Body of pancreas (tissue), 4 donors: ENCODE results near the gene ITPRIPL1. TPM values are rescaled to one million over a fixed set of nuclear protein-coding genes. Genes with fewer than 3 reads are reported as not detected.

ENCODE experiments used
- ATAC-seq: fragments of 150-250 bp; one replicate; pipeline ENCODE4 v1.9.1; 2016
- DNase-seq, 4 donors: peaks; one replicate each; pipeline ENCODE4 v3.0.0-alpha.2; 2019
- H3K27ac ChIP-seq, 4 donors: fragments of 200-600 bp; sonication (generic); 1 replicate in 3 of 4; 2 replicates in 1 of 4; pipeline versions ENCODE4 v1.5.1 to v1.6.1; 2016 to 2019; ENCODE audit warnings: mild to moderate bottlenecking in 1 of 4, mixed read lengths in 1 of 4, moderate library complexity in 1 of 4
- H3K27me3 ChIP-seq, 2 donors: fragments of 200-600 bp; sonication (generic); one replicate each; pipeline ENCODE4 v1.6.0; 2016; ENCODE audit warnings: mild to moderate bottlenecking in 1 of 2
- H3K36me3 ChIP-seq, 2 donors: fragments of 200-600 bp; sonication (generic); replicated peaks in 1 of 2; 2 replicates each; pipeline ENCODE4 v1.5.1; 2016; ENCODE audit warnings: low read depth in 2 of 2; ENCODE audit not compliant: insufficient read depth in 1 of 2
- H3K4me1 ChIP-seq: fragments of 200-600 bp; sonication (generic); one replicate; pipeline ENCODE4 v1.6.0; 2016
- H3K4me3 ChIP-seq, 2 donors: fragments of 200-600 bp; sonication (generic); 1 replicate in 1 of 2; 2 replicates in 1 of 2; pipeline ENCODE4 v1.5.1; 2016 to 2019
- H3K9me3 ChIP-seq, 3 donors: fragments of 200-600 bp; sonication (generic); 1 replicate in 2 of 3; 2 replicates in 1 of 3; pipeline ENCODE4 v1.5.1; 2016
- CTCF ChIP-seq, 7 experiments: fragments of 450-650 bp in 4 of 7; fragments of 200-600 bp in 3 of 7; sonication (generic) in 3 of 7; IDR thresholded peaks; one replicate each; pipeline ENCODE4 v1.5.1; 2016 to 2019; ENCODE audit warnings: antibody characterized with exemption in 7 of 7
- POLR2A ChIP-seq, 3 donors: fragments of 450-650 bp; IDR thresholded peaks; one replicate each; pipeline ENCODE4 v1.6.1; 2016; ENCODE audit warnings: antibody characterized with exemption in 3 of 3, mild to moderate bottlenecking in 2 of 3
- WGBS, 2 donors: methylation state at CpG; one replicate each; pipeline ENCODE4 v1.1.5; 2017; 5-methylcytosine and 5-hydroxymethylcytosine counted together
- intact Hi-C: fragments of 100-400 bp; cut with DNase I; formaldehyde crosslinking; loops from one replicate; pipeline ENCODE4 v1.15.1; 2023
- total RNA-seq, 2 donors: library from RNA; depleted of rRNA; stranded (reverse); fragments of >200 nt; gene quantifications; one replicate each; pipeline ENCODE4 v1.1.0, GENCODE V29; 2016

Gene ITPRIPL1
- total RNA-seq, 2 donors from 2014 or later, result 0.33 to 1.8 TPM

GRCh38 chr2:96305979-96306308 lies 19.2 kb upstream of the ITPRIPL1 start:
- ATAC-seq (no peak), DNase-seq (no peak)
- TF ChIP-seq POLR2A (IDR thresholded peaks at IDR 0.05) (no peak), CTCF (IDR thresholded peaks at IDR 0.05) (no peak)
- peak overlapping the region; percentile 61 to 85 (median 74) for H3K27ac ChIP-seq
- H3K36me3 ChIP-seq, result peaks cover 0 to 14% of the 10 kb centered on the region in 2 donors
- H3K9me3 ChIP-seq, result no peaks in the 10 kb centered on the region
- WGBS, 2 donors, result 11 to 27% methylated on average over 9 of the region's 9 CpGs
- peak overlapping the region; percentile 91 to 94 for H3K4me3 ChIP-seq
- intact Hi-C loops, result no loop called here
- peaks cover 17% of the 10 kb centered on the region for H3K4me1 ChIP-seq
- no peaks in the 10 kb centered on the region for H3K27me3 ChIP-seq

- DNase-seq (no peak), ATAC-seq (no peak)
- H3K4me1 ChIP-seq, result peaks cover 17% of the 10 kb centered on the region
- peak overlapping the region in 2 of 4 donors; percentile 61 to 85 for H3K27ac ChIP-seq
- H3K27me3 ChIP-seq, result no peaks in the 10 kb centered on the region
- H3K4me3 ChIP-seq, result peak overlapping the region in 1 of 2 donors; percentile 94
- TF ChIP-seq CTCF (IDR thresholded peaks at IDR 0.05) (no peak), POLR2A (IDR thresholded peaks at IDR 0.05) (no peak)
- H3K9me3 ChIP-seq, result no peaks in the 10 kb centered on the region
- intact Hi-C loops, result no loop called here
- 75 to 81% methylated on average over 3 of the region's 3 CpGs for WGBS, 2 donors
- peaks cover 0 to 11% of the 10 kb centered on the region in 2 donors for H3K36me3 ChIP-seq
Measured at GRCh38 chr2:96306370-96306769, 18.7 kb upstream of the ITPRIPL1 start.

- 78 to 84% methylated on average over 5 of the region's 5 CpGs for WGBS, 2 donors
- H3K4me1 ChIP-seq, result peaks cover 17% of the 10 kb centered on the region
- DNase-seq (no peak), ATAC-seq (no peak)
- no peaks in the 10 kb centered on the region for H3K27me3 ChIP-seq
- TF ChIP-seq POLR2A (IDR thresholded peaks at IDR 0.05), result no peak
- no peak for TF ChIP-seq CTCF (IDR thresholded peaks at IDR 0.05)
- intact Hi-C loops, result no loop called here
- no peak overlapping the region for H3K4me3 ChIP-seq
- no peak overlapping the region for H3K27ac ChIP-seq
- H3K9me3 ChIP-seq, result no peaks in the 10 kb centered on the region
- peaks cover 0 to 2% of the 10 kb centered on the region in 2 donors for H3K36me3 ChIP-seq
Measured at GRCh38 chr2:96308248-96308647, 16.9 kb upstream of the ITPRIPL1 start.

GRCh38 chr2:96315005-96315399 lies 10.1 kb upstream of the ITPRIPL1 start:
- H3K27ac ChIP-seq, result no peak overlapping the region
- H3K4me1 ChIP-seq, result no peaks in the 10 kb centered on the region
- WGBS, 2 donors, result 57 to 68% methylated on average over 3 of the region's 3 CpGs
- TF ChIP-seq CTCF (IDR thresholded peaks at IDR 0.05) (no peak), POLR2A (IDR thresholded peaks at IDR 0.05) (no peak)
- H3K27me3 ChIP-seq, result no peaks in the 10 kb centered on the region
- H3K9me3 ChIP-seq, result no peaks in the 10 kb centered on the region
- DNase-seq (no peak), ATAC-seq (no peak)
- no peak overlapping the region for H3K4me3 ChIP-seq
- H3K36me3 ChIP-seq, result no peaks in the 10 kb centered on the region
- intact Hi-C loops, result no loop called here

- ATAC-seq (no peak), DNase-seq (no peak)
- no peak for TF ChIP-seq CTCF (IDR thresholded peaks at IDR 0.05)
- no peak for TF ChIP-seq POLR2A (IDR thresholded peaks at IDR 0.05)
- Histone ChIP-seq H3K36me3 (no peaks in the 10 kb centered on the region), H3K4me1 (no peaks in the 10 kb centered on the region), H3K27me3 (no peaks in the 10 kb centered on the region), H3K27ac (no peak overlapping the region), H3K9me3 (no peaks in the 10 kb centered on the region), H3K4me3 (no peak overlapping the region)
- intact Hi-C loops, result no loop called here
- WGBS, 2 donors, result 52 to 78% methylated on average over 6 to 7 of the region's 7 CpGs
Measured at GRCh38 chr2:96315400-96316071, 9.6 kb upstream of the ITPRIPL1 start.
